Fibroblast of villous mesenchyme (primary cell): ENCODE measurements around the gene DBNDD2. TPM values are rescaled to one million over a fixed set of nuclear protein-coding genes. Genes with fewer than 3 reads are reported as not detected.

Source experiments
- DNase-seq: peaks from one replicate; pipeline ENCODE4 v3.0.0-alpha.2; 2010; ENCODE audit warnings: low read depth
- H3K4me3 ChIP-seq: 2 replicates; pipeline ENCODE4 v1.5.1; 2011; ENCODE audit warnings: low read depth, mild to moderate bottlenecking, low read length
- small RNA-seq: library from RNA; depleted of rRNA; stranded (forward); fragments of <200 nt; gene quantifications from one replicate; pipeline ENCODE3, GENCODE V24; 2012
- total RNA-seq: library from RNA; depleted of rRNA; stranded (reverse); fragments of >200 nt; gene quantifications from 2 replicates; pipeline ENCODE4 v1.2.3, GENCODE V29; 2012
- TF ChIP-seq, protein P1 (sequence below): IDR thresholded peaks from 2 replicates; pipeline ENCODE4 v1.5.1; 2012; ENCODE audit warnings: low read depth, mild to moderate bottlenecking, low read length; ENCODE audit not compliant: insufficient read depth

DBNDD2 gene
- total RNA-seq, 1 donor: 9.9 TPM

DNA sequence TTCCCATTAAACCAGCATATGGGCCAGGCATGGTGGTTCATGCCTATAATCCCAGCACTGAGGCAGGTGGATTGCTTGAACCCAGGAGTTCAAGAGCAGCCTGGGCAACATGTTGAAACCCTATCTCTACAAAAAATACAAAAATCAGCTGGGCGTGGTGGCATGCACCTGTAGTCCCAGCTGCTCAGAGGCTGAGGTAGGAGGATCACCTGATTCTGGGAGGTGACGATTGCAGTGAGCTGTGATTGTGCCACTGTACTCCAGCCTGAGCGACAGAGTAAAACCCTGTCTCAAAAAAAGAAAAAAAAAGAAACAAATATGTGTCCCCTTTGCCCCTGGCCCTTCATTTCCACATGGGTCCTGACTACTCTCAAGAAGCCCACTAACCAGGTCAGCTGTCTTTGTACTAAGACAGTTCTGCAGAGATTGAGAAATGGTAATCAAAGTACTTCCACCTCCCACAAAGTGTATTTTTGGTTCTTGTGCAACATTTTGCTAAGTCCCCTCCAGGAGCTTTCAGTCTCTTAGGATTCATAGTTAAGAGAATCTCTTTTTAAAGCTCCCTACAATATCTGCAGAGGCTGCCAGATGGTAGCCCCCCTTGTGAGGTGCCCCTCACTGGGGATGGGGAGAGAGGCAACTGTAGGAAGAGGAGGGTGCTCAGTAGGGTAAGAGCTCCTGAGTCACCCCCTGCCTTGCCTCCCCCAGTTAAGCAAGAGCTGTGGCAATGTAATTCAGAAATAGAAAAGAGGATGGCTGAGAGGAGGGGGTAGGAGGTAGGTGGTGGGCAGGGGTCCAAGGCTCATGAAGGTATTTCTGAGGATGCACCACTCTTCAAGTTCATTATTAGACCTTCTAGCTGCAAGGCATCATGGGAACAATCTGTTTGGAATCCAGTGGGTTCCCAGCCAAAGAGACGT is 44.9 kb downstream of the DBNDD2 start:
- DNase-seq: no peak
- TF ChIP-seq, protein P1, sequence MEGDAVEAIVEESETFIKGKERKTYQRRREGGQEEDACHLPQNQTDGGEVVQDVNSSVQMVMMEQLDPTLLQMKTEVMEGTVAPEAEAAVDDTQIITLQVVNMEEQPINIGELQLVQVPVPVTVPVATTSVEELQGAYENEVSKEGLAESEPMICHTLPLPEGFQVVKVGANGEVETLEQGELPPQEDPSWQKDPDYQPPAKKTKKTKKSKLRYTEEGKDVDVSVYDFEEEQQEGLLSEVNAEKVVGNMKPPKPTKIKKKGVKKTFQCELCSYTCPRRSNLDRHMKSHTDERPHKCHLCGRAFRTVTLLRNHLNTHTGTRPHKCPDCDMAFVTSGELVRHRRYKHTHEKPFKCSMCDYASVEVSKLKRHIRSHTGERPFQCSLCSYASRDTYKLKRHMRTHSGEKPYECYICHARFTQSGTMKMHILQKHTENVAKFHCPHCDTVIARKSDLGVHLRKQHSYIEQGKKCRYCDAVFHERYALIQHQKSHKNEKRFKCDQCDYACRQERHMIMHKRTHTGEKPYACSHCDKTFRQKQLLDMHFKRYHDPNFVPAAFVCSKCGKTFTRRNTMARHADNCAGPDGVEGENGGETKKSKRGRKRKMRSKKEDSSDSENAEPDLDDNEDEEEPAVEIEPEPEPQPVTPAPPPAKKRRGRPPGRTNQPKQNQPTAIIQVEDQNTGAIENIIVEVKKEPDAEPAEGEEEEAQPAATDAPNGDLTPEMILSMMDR: no peak
- H3K4me3 ChIP-seq: no peak overlapping the region

DNA sequence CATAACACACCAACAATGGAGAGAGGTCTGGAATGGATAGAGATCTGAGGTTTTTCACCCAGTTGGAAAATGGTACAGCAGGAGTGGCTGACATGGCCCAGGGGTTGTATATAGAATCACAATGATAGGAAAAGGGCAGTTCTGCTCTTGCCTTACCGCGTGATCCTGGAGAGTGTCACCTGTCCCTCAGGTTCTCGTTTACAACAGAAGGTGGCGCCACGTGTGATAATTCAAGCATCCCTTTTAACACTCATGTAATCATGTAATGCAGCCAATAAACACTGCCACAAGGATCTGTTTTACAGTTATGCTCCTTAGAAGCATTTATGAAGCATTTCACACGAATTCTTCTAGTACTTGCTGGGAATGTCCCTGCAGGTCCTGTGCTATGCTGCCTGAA is 48.5 kb downstream of the DBNDD2 start:
- DNase-seq: no peak
- TF ChIP-seq, protein P1: no peak
- H3K4me3 ChIP-seq: no peak overlapping the region

DNA sequence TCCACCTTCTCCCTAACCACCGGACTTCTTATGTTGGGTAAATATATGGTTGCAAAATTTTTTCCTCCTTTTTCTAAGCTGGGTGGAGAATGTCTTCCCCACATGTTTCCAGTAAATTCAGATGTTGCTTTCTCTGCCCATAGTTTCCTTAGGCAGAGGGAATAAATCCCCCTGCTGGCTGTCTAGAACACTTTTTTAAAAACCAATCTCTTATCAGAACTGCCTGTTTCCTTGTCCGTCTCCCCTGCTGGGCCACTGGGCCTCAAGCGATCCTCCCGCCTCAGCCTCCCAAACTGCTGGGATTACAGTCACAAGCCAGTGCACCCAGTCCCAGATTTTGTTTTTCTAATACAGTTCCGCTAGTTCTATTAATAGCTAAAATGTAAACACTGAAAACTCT is 51.5 kb downstream of the DBNDD2 start:
- no peak overlapping the region for H3K4me3 ChIP-seq
- TF ChIP-seq, protein P1: peak; percentile 17
- peak; percentile 34 for DNase-seq

Small RNA genes lying within 50 kb of the gene (small RNA-seq; reads per million reads assigned to genes)
- gene MIR6812: not detected

Other genes with a start within 250 kb of the DBNDD2 start
- gene PI3, start 233.4 kb upstream of the DBNDD2 start, total RNA-seq: not detected in 2 replicates
- not detected in 2 replicates for gene SEMG1, start 201.3 kb upstream of the DBNDD2 start, total RNA-seq
- gene SEMG2, start 186.9 kb upstream of the DBNDD2 start, total RNA-seq: not detected in 2 replicates
- not detected in 2 replicates for gene SLPI, start 153.7 kb upstream of the DBNDD2 start, total RNA-seq
- not detected in 2 replicates for gene RBPJL, start 101.4 kb upstream of the DBNDD2 start, total RNA-seq
- not detected in 2 replicates for gene MATN4, start 100.0 kb upstream of the DBNDD2 start, total RNA-seq
- gene SDC4, start 59.9 kb upstream of the DBNDD2 start, total RNA-seq: 129 and 178 TPM in 2 replicates
- gene SYS1, start 45.1 kb upstream of the DBNDD2 start, total RNA-seq: 19.0 and 25.9 TPM in 2 replicates
- gene TP53TG5, start 30.0 kb upstream of the DBNDD2 start, total RNA-seq: not detected in 2 replicates
- 27.7 and 28.1 TPM in 2 replicates for gene PIGT, start 7.9 kb downstream of the DBNDD2 start, total RNA-seq
- gene WFDC2, start 61.5 kb downstream of the DBNDD2 start, total RNA-seq: not detected in 2 replicates
- gene SPINT3, start 107.3 kb downstream of the DBNDD2 start, total RNA-seq: not detected in 2 replicates
- not detected in 2 replicates for gene WFDC6, start 131.2 kb downstream of the DBNDD2 start, total RNA-seq
- gene EPPIN, start 139.1 kb downstream of the DBNDD2 start, total RNA-seq: not detected in 2 replicates
- not detected in 2 replicates for gene WFDC8, start 171.0 kb downstream of the DBNDD2 start, total RNA-seq
- gene WFDC10A, start 221.4 kb downstream of the DBNDD2 start, total RNA-seq: not detected in 2 replicates
- not detected in 2 replicates for gene WFDC9, start 223.0 kb downstream of the DBNDD2 start, total RNA-seq